H7 (cell line): ENCODE measurements around the gene CAMK4. TPM values are rescaled to one million over a fixed set of nuclear protein-coding genes. Genes with fewer than 3 reads are reported as not detected.

ENCODE experiments used
- DNase-seq: peaks from one replicate; pipeline ENCODE4 v3.0.0; 2012
- H3K27me3 ChIP-seq: 2 replicates; pipeline ENCODE4 v1.6.0; 2011; ENCODE audit warnings: mild to moderate bottlenecking, low read length; ENCODE audit not compliant: control insufficient read depth, insufficient read depth
- H3K36me3 ChIP-seq: replicated peaks from 2 replicates; pipeline ENCODE4 v1.5.1; 2011; ENCODE audit warnings: low read length; ENCODE audit not compliant: control insufficient read depth, insufficient read depth
- H3K4me3 ChIP-seq: 2 replicates; pipeline ENCODE4 v1.5.1; 2011; ENCODE audit warnings: low read depth, mild to moderate bottlenecking, control low read depth, low read length, moderate library complexity; ENCODE audit not compliant: insufficient read depth
- total RNA-seq: library from RNA; depleted of rRNA; stranded (reverse); fragments of >200 nt; shearing (Covaris generic); gene quantifications from 2 replicates; pipeline ENCODE4 v1.2.3, GENCODE V29; 2014; rRNA removed

CAMK4 gene
- total RNA-seq, 1 experiment from 2014 or later: 2.7 TPM

DNA sequence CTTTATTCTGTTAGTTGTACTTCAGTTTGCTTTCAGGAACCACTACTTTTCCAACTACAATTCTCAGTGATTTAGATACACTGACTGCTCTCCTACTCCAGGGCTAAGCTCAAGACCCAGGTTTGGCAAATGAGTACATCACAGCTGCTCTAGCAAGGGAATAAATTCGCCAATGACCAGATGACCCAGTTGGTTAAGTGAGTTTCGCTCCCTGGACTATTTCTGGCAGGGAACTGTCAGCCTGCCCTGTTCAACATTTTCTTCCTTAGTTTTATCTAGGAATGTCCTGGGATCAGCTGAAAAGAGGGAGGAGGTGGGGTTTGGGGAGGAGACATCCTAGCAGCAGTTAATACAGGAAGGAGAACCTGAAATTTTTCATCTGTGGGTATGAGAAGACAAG is 294.6 kb downstream of the CAMK4 start:
- Histone ChIP-seq H3K4me3 (no peak overlapping the region), H3K36me3 (no peaks in the 10 kb centered on the region), H3K27me3 (no peaks in the 10 kb centered on the region)
- DNase-seq: no peak

GRCh38 chr5:111520908-111521307 is 296.7 kb downstream of the CAMK4 start:
- Histone ChIP-seq H3K4me3 (no peak overlapping the region), H3K27me3 (no peaks in the 10 kb centered on the region), H3K36me3 (no peaks in the 10 kb centered on the region)
- DNase-seq: no peak

DNA sequence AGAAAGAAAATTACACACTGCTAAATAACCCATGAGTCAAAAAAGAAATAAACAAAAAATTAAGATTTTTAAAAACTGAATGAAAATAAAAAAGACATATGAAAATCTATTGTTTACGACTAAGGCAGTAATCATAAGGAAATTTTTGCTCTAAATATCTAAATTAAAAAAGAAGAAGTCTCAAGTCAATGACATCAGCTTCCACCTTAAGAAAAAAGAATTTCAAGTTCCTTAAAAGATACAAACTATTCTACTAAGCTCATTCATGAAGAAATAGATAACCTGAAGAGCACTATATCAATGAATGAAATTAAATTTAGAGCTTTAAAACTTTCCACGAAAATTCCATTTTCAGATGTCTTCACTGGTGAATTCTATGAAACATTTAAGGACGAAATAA is 303.9 kb downstream of the CAMK4 start:
- no peak for DNase-seq
- no peak overlapping the region for H3K4me3 ChIP-seq
- H3K36me3 ChIP-seq: no peaks in the 10 kb centered on the region
- H3K27me3 ChIP-seq: no peaks in the 10 kb centered on the region

DNA sequence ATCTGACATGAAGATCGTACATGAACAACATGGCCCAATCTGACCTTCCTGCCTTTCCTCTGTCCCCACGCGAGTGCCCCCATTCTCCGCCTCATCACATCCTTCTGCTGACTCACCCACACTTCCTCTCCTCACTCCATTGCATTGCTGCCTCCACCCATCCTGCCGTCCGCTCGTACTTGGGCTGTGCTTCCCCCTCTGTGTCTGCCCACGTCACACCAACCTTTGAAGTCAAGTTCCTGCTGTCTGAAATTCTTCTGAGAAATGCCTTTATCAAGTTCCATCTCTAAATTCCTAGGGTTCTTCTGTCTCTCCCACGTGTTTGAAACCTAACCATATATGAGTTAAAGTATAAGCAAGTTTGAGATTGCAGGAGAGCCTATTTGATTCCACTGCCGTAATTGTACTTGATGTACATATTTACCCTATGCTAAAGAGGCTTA is 306.1 kb downstream of the CAMK4 start:
- H3K4me3 ChIP-seq: no peak overlapping the region
- no peaks in the 10 kb centered on the region for H3K27me3 ChIP-seq
- H3K36me3 ChIP-seq: no peaks in the 10 kb centered on the region
- no peak for DNase-seq

DNA sequence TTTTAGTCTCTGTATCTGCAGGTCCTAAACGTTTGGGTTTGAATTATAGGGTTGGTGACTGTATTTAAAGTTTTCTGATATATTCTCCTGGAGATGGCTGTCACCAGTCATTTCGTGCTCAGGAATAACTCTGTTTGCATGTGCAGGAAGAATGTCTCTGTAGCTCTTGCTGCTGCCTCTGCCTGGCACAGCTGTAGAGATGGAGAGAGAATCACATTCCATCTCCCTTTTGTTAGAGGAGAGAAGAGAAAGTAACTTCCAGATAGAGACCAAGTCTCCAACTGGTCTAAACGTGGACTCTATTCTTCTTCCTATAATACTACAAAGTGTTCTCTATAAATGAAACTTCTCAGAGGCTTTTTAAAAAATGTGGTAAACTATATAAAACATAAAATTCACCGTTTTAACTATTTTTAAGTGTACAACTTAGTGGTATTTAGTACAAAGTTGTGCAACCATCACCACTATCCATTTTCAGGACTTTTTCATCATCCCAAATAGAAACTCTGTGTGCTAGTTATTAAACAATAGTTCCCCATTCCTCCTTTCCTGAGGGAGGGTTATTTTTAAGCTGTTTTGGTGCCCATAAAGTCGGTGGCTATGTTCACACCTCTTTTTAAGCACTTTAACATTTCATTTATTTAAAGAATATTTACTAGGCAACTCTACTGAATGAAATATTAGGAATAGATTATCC is 308.9 kb downstream of the CAMK4 start:
- Histone ChIP-seq H3K4me3 (no peak overlapping the region), H3K27me3 (no peaks in the 10 kb centered on the region), H3K36me3 (no peaks in the 10 kb centered on the region)
- DNase-seq: no peak

DNA sequence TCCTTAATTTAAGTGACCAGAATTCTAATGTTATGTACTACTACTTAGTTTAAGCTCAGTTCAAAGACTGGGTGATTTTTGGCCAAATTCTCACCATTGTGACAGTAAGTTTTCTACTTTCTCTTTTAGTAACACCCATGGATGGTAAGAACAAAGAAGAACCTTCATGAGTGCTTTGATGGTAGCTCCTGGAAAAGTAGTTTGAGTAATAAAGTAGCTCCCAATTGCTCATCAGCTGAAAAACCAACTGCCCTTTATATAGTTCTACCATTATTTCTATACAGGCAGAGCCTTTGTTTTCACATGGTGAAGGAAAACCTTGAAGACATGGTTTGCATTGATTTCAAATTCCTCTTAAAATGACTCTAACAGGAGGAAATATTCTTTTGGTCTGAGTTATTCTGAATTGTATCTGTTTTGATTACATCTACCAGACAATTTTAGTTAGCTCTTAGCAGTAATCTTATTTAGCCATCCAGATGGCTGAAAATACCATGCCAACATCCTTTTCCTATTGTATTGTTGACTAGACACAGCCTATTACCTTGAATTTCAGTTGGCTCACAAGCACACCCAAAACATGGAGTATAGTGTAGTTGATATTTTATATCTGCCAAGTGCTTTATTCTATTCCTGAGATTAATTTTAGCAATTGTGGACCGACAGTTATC is 311.8 kb downstream of the CAMK4 start:
- no peak overlapping the region for H3K4me3 ChIP-seq
- DNase-seq: no peak
- no peaks in the 10 kb centered on the region for H3K36me3 ChIP-seq
- H3K27me3 ChIP-seq: no peaks in the 10 kb centered on the region

- Histone ChIP-seq H3K4me3 (no peak overlapping the region), H3K27me3 (no peaks in the 10 kb centered on the region), H3K36me3 (no peaks in the 10 kb centered on the region)
- no peak for DNase-seq
Observed at GRCh38 chr5:111537141-111538024, 313.2 kb downstream of the CAMK4 start.

Other genes starting within 250 kb of the CAMK4 start
- 0.15 and 0.28 TPM in 2 replicates for gene TSLP, start 152.7 kb upstream of the CAMK4 start, total RNA-seq
- gene WDR36, start 132.0 kb upstream of the CAMK4 start, total RNA-seq: 41.5 and 52.3 TPM in 2 replicates